ENCODE results near the gene SETD1A. TPM values are rescaled to one million over a fixed set of nuclear protein-coding genes. Genes with fewer than 3 reads are reported as not detected.

SETD1A gene
- total and polyA plus RNA-seq, 9 of the 15 experiments (the other 6 are each of a cell fraction or from before 2014, with no cell fraction given), result 0.08 to 36.0 (median 4.2) TPM

DNA sequence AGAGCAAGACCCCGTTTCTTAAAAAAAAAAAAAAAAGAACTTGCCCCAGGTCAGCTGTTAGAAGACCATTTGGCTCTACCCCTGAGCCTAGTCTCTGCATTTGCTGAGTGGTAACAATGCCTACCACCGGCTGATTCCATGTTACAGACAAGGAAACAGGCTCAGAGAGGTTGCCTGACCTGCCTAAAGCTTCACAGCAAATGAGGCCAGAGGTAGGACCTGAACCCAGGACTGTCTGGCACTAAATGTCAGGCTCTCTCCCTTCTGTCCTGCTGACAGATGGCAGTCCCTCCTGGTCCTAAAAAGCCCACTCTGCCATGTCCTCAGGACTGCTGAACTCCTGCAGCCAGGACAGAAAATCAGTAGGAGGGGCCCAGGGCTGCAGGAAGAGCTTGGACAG, 47.1 kb downstream of the SETD1A start:
- intact Hi-C loops (cut with micrococcal nuclease), result no loop called here
- ATAC-seq (no peak), FAIRE-seq (no peak), DNase-seq (ENCODE audit: extremely low read depth in 1 of 4, low spot score in 3 of 4) (no peak)
- H3K36me3 ChIP-seq (ENCODE audit: control insufficient read depth, insufficient read depth, low read length), result no peaks in the 10 kb centered on the region
- H3K27me3 ChIP-seq (ENCODE audit: control insufficient read depth in 2 of 2, insufficient read depth in 2 of 2, low read length in 2 of 2), result peaks cover 0 to 4% of the 10 kb centered on the region in 2 experiments; a peak in 1 of 5 replicates
- no TSS peak for BruUV-seq (replicated peaks)
- no peak overlapping the region for H3K27ac ChIP-seq (ENCODE audit: extremely low read depth, low read depth, low read length)
- H2AFZ ChIP-seq (ENCODE audit: low read depth, low read length), result no peak overlapping the region
- no peaks in the 10 kb centered on the region for H3K9me1 ChIP-seq (ENCODE audit: control insufficient read depth, insufficient read depth, low read length)
- WGBS (ENCODE audit: insufficient coverage, low coverage, missing lambda C conversion rate), result 6% methylated on average over 2 of the region's 2 CpGs
- no peaks in the 10 kb centered on the region for H4K20me1 ChIP-seq (replicated peaks; ENCODE audit: control insufficient read depth, insufficient read depth, low read length)
- ChIA-PET CTCF (ENCODE audit: low intra/inter-chr PET ratio) (no interaction called here), POLR2A (interaction anchor here (0.9 kb wide), 1 partner anchor 16 kb away, joined by 4 read pairs; no protein-coding TSS in a partner anchor)
- TF ChIP-seq CEBPG (CRISPR knock-in tag; IDR thresholded peaks at IDR 0.05) (no peak), CEBPG (tag; conservative IDR thresholded peaks at IDR 0.05 in 1 of 2, IDR thresholded peaks at IDR 0.05 in 1 of 2) (no peak), TEAD4 (IDR thresholded peaks at IDR 0.05; ENCODE audit: low read length) (no peak), TEAD4 (CRISPR knock-in tag; IDR thresholded peaks at IDR 0.05; ENCODE audit: borderline replicate concordance) (no peak), ARID2 (IDR thresholded peaks at IDR 0.05) (no peak), KDM1A (IDR thresholded peaks at IDR 0.05) (0 out of 4 replicates have a peak, but pooled peaks of 1 of the 2 experiments have one; percentile 15), SPI1 (IDR thresholded peaks at IDR 0.05; ENCODE audit: borderline replicate concordance, low read depth, low read length) (no peak), KLF13 (tag; IDR thresholded peaks at IDR 0.05; ENCODE audit: borderline replicate concordance, low read depth) (no peak), RBM25 (IDR thresholded peaks at IDR 0.05; ENCODE audit: low read depth, low read length, severe bottlenecking) (peak; percentile 43), NELFE (IDR thresholded peaks at IDR 0.05; ENCODE audit: insufficient read depth, insufficient read length) (no peak), MIER1 (IDR thresholded peaks at IDR 0.05; ENCODE audit: low read depth) (no peak), ZFP36 (IDR thresholded peaks at IDR 0.05; ENCODE audit: low read depth, low read length, partially characterized antibody) (peak; percentile 53), BCOR (IDR thresholded peaks at IDR 0.05) (peak; percentile 52; the same call in 1 of the 2 replicates)
- TF ChIP-seq, protein P1, sequence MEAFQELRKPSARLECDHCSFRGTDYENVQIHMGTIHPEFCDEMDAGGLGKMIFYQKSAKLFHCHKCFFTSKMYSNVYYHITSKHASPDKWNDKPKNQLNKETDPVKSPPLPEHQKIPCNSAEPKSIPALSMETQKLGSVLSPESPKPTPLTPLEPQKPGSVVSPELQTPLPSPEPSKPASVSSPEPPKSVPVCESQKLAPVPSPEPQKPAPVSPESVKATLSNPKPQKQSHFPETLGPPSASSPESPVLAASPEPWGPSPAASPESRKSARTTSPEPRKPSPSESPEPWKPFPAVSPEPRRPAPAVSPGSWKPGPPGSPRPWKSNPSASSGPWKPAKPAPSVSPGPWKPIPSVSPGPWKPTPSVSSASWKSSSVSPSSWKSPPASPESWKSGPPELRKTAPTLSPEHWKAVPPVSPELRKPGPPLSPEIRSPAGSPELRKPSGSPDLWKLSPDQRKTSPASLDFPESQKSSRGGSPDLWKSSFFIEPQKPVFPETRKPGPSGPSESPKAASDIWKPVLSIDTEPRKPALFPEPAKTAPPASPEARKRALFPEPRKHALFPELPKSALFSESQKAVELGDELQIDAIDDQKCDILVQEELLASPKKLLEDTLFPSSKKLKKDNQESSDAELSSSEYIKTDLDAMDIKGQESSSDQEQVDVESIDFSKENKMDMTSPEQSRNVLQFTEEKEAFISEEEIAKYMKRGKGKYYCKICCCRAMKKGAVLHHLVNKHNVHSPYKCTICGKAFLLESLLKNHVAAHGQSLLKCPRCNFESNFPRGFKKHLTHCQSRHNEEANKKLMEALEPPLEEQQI (IDR thresholded peaks at IDR 0.05), result no peak
- TF ChIP-seq, protein P2, sequence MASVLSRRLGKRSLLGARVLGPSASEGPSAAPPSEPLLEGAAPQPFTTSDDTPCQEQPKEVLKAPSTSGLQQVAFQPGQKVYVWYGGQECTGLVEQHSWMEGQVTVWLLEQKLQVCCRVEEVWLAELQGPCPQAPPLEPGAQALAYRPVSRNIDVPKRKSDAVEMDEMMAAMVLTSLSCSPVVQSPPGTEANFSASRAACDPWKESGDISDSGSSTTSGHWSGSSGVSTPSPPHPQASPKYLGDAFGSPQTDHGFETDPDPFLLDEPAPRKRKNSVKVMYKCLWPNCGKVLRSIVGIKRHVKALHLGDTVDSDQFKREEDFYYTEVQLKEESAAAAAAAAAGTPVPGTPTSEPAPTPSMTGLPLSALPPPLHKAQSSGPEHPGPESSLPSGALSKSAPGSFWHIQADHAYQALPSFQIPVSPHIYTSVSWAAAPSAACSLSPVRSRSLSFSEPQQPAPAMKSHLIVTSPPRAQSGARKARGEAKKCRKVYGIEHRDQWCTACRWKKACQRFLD (CRISPR knock-in tag; IDR thresholded peaks at IDR 0.05), result no peak
- TF ChIP-seq, protein P3, sequence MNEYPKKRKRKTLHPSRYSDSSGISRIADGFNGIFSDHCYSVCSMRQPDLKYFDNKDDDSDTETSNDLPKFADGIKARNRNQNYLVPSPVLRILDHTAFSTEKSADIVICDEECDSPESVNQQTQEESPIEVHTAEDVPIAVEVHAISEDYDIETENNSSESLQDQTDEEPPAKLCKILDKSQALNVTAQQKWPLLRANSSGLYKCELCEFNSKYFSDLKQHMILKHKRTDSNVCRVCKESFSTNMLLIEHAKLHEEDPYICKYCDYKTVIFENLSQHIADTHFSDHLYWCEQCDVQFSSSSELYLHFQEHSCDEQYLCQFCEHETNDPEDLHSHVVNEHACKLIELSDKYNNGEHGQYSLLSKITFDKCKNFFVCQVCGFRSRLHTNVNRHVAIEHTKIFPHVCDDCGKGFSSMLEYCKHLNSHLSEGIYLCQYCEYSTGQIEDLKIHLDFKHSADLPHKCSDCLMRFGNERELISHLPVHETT (CRISPR knock-in tag; conservative IDR thresholded peaks at IDR 0.05 in 1 of 2, IDR thresholded peaks at IDR 0.05 in 1 of 2), result no peak
- H3K4me1 ChIP-seq (replicated peaks in 1 of 2; ENCODE audit: control insufficient read depth in 2 of 2, insufficient read depth in 2 of 2, low read length in 2 of 2), result peaks cover 16 to 30% of the 10 kb centered on the region in 2 experiments; a peak in 4 of 5 replicates
- in situ Hi-C loops (cut with MboI), result no loop called here
- H3K9ac ChIP-seq (ENCODE audit: insufficient read depth in 1 of 2, low read depth in 2 of 2, low read length in 2 of 2), result no peak overlapping the region
- H3K79me2 ChIP-seq (ENCODE audit: control insufficient read depth, insufficient read depth, low read length), result no peaks in the 10 kb centered on the region
- no peak overlapping the region for H3K4me3 ChIP-seq
- H3K4me2 ChIP-seq (ENCODE audit: insufficient read depth, low read length), result no peak overlapping the region
- H3K9me3 ChIP-seq (replicated peaks; ENCODE audit: control insufficient read depth, insufficient read depth, low read depth, low read length), result no peaks in the 10 kb centered on the region
